ENCODE measurements around the gene MEG3.
A peak's percentile ranks its signal among the peaks of the same experiment; 100 is the strongest.
"Not testable (repeated sequence)": the region's sequence is repeated elsewhere in the genome, so short reads cannot be mapped to it uniquely, and the experiment has no call there.

Gene MEG3

DNA sequence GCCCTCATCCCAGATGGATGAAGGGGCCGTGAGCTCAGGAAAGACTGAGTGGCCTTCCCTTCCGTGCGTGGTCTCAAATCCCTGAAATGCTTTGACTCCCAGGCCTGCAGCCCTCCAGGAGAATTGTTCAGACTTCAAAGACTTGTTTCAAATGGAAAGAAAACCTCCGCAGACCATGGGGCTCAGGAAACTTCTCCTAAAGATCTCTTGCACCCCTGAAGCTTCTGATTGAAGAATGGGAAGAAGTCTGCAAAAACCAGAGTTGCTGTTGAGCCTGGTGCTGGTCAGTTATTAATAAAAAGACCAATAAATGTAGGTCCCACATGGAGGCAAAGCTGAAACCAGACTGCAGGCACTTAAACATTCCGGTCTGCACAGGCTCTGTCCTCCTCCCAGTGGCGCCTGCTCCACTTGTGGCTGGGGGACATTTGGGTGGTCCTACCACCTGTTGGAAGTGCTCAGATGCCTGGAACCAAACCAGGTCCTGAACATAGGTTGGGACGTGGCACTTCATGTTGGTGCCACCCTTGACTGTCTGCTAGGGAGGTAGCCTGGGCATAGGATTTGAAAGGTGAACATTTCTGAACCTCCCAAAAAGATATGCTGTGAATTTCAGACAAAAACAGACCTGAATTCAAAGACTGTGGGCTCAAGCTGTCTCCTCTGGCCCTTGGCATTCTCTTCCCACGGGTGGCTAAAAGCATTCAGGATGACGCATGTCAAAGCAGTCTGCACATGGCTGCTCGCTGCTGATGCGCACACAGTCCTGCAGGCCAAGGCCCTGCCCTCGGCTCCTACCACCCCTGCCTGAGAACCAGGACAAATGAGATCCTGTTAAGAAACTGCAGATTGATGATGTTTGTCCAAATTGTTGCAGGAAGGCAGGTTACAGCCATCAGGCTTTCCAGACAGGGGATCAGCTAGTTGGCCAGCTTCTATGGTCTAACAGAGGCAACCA, 36.2 kb upstream of the MEG3 start:
- DNase-seq = no peak

DNA sequence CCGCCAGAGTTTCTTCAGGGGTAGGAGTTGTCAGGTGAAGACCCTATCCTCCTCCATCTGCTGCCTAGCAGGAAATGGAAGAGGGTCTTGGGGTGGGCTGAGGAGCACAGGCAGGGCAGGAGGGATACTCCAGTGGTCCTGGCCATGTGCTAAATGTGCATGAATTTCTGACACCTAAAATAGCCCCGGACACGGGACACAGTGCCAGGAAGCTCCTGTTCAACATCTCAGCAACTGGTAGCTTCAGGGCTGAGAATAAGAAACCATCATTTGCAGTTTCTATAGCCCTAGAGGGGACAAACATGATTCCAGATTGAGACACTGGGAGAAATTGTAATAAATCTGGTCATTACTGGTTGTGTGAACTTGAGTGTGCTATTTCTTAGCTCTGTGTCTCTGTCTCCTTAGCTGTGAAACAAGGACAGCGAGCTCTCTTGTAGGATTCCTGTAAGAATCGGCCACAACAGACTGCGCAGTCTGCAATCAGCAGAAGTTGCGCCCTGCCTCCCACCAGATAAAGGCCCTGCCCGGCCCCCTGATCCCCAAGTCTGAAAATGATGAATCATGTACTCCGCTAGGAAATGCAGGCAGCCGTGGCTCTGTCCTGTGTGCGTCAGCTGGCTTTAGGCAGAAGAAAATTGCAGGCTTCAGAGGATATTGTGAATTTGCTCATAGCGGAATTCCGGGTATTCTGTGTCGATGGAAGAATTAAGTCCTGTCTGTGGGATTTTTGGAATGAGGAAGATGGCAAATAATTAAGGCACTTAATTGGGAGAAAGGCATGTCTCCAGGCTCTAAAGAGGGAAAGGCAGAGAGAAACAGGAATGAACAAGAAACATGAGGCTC, 35.2 kb upstream of the MEG3 start:
- no peak for DNase-seq

DNA sequence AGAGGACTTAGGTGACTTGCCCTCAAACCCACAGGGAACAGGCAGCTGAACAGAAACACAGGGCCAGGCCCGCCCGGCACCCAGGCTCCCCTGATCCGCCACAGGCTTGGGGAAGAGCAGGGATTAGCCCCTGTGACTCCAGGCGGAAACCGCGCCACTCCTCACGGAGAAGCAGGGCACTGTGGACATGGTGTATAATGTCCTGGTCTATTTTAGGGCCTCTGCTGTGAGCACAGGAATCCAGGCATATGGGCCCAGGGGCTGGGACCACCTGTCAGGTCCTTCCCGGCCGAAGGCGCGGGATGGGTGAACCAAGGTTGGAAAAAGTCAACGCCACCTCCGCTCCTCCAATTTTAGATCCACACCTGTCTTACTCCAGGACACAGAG, 34.6 kb upstream of the MEG3 start:
- DNase-seq = no peak

DNA sequence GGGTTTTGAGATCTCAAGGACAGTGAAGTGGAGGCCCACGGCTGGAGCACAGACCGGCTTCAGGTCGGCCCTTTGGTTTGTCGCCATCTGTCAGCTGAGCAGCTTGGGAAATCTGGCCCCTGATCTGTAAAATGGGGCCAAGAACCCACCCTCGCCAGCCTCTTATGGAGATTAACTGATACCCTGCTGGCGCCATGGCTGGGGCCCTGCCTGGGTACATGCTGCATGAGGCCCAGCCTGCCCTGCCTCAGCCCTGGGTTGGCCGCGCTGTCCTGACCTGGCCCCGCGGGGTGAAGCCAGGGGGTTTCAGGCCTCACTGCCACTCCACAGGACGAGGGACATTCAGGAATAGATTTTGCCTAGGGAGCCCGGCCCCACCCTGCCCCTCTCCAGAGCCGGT, 33.9 kb upstream of the MEG3 start:
- no peak for DNase-seq

DNA sequence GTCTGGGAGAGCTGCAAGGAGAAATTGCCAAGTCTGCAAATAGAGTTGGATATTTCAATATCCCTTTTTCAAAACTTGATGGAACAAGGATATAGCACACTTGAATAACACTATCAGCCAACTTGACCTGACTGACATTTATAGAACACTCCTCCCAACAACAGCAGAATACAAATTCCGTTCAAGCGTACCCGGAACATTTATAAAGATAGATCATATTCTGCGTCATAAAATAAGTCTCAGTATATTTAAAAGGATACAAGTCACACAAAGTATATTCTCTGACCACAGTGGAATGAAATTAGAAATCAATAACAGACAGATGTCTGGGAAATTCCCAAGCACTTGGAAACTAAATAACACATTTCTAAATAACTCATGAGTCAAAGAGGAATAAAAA, 29.0 kb upstream of the MEG3 start:
- no peak for DNase-seq

DNA sequence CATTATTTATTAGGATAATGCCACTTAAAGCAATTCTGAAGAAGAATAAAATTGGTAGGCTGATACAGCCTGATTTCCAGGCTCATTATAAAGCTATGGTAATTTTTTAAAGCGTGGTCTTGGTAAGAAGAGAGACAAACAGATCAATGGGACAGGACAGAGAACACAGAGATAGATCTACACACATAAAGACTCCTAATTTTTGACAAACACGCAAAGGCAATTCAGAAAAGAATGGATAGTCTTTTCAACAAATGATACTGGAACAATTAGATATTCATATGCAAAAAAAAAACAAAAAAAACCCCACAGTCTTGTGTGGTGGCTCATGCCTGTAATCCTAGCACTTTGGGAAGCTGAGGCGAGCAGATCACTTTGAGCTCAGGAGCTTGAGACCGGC, 25.9 kb upstream of the MEG3 start:
- no peak for DNase-seq

DNA sequence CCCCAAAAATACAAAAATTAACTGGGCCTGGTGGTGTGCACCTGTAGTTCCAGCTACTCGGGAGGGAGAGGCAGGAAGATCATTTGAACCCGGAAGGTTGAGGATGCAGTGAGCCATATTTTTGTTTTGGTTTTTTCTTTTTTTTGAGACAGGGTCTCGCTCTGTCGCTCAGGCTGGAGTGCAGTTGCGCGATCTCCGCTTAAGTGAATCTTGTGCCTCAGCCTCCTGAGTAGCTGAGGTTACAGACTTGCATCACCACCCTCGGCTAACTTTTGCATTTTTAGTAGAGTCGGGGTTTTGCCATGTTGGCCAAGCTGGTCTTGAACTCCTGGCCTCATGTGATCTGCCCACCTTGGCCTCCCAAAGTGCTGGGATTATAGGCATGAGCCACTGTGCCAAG, 24.5 kb upstream of the MEG3 start:
- DNase-seq = not testable (repeated sequence)

DNA sequence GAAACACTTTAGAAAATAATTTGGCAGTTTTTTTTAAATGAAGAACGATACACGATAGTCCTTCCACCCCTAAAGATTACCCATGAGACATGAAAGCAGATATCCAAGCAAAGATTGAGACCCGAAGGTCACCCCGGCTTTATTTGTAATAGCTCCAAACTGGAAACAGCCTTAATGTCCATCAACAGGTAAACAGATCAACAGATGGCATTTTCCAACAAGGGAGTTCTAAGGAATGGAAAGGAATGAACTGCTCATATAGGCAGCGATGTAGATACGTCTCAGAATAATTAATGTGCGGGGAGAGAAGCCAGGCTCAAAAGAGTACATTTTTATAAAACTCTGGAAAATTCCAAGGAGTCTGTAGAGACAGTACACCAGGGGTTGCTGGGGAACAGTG, 23.7 kb upstream of the MEG3 start:
- no peak for DNase-seq

- no peak for DNase-seq
Measured at GRCh38 chr14:100802766-100803165, 23.2 kb upstream of the MEG3 start.

- peak; percentile 7 for DNase-seq
Measured at GRCh38 chr14:100803226-100803625, 22.7 kb upstream of the MEG3 start.

GRCh38 chr14:100803676-100804075, 22.2 kb upstream of the MEG3 start:
- DNase-seq = no peak

DNA sequence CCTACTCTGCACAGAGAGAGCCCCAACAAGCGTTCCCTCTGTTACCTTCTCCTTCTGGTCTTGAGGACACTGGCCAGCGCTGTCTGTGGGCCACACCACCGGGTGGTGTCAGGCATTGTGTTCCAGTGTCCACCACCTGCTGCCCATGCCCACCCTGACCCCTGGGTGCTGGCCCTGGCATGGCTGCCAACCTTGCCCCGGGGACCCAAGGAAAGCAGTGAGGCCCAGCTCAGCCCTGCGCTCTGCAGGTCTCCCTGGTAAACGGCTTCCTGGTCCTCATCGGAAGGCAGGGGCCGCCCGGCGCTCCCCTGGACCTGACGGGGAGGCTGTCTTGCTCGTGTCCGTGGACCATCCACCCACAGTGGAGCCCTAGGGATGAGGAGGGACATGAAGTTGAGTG, 21.8 kb upstream of the MEG3 start:
- DNase-seq = no peak

GRCh38 chr14:100804558-100805309, 21.2 kb upstream of the MEG3 start:
- no peak for DNase-seq

GRCh38 chr14:100806386-100806785, 19.5 kb upstream of the MEG3 start:
- DNase-seq = no peak

DNA sequence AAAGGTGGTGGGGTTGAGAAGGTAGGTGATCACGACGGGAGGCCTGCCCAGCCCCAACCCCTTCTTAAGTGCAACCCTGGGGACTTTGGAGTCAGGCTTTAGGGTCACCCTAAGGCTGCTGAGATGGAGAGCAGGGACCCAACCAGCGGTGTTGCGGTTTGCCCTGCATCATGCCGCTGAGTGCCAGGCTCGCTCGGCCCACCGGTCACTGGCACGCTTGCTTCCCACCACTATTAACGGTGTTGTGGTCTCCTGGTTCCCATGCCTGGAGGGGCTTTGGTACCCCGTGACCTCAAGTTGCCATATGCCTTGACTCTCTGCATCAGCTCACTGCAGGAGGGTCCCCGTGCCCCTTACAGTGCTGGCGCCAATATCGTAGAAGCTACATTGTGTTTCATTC, 18.4 kb upstream of the MEG3 start:
- DNase-seq = no peak

- no peak for DNase-seq
Measured at GRCh38 chr14:100807979-100808734, 17.8 kb upstream of the MEG3 start.

DNA sequence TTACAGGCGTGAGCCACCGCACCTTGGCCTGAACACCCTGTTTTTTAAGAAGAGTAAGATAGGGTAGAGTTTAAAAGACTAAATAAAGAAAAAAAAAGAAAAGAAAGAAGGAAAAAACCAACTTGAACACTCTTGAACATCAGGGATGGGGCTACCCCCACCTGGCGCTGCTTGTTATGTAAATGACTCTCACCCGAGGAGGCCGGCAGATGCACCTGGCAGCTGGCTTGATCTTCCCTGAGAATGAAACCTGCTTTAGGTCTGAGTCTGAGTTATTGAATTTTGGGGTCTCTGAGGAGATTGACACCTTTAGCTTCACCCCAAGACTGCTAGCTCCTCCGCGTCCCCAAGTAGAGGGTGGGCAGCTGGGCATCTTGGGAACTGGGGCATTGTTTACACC, 15.5 kb upstream of the MEG3 start:
- no peak for DNase-seq

- no peak for DNase-seq
Measured at GRCh38 chr14:100810861-100811461, 15.0 kb upstream of the MEG3 start.

DNA sequence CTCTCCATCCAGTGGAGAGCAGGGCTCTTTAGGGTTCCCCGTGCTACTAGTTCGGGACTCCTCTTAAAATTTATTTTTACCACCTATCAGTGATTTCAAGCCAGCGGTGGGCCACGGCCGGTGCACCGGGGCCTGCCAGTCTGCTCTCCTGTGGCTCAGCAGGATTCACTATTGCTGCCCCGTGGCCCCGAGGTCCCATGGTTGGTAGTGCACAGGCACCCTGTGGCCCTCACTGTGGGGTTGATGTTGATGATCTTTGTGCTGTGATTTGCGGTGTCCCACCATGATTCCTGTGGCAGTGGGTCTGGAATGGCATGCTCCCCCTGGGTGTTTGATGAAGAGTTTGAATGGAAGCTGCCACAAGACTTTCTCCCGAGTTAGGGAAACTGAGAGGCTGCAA, 12.6 kb upstream of the MEG3 start:
- no peak for DNase-seq

- DNase-seq = no peak
Measured at GRCh38 chr14:100815478-100816285, 10.2 kb upstream of the MEG3 start.

DNA sequence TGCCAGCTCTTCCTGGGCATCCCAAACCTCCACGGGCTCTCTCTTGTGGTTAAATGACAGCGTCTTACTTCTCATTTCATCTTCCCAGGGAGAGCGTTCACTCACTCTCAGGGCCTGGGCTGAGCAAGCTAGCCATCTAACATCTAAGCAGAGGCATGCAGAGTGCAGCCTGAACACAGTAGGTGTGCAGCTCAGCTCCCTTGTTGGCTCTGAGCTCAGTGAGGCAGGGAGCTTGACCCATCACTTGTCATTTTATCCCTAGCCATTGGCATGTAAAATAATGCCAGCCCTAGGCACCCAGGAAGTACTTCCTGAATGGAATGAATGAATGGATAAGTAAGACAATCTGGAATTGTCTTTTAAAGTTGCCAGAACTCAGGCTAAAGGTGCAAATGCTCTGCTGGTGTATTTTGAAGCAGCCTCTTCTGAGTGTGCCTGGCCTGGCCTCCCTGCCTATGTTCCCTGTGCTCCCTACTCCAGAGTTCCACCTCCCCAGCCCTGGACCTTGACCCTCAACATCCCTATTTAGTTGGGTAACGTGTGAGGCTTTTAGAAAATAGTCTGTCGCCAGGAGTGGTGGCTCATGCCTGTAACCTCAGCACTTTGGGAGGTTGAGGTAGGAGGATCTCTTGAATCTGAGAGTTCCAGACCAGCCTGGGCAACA, 9.5 kb upstream of the MEG3 start:
- no peak for DNase-seq

All from NCI-H226 (cell line).